ENCODE measurements around the gene SGO2.

DNA sequence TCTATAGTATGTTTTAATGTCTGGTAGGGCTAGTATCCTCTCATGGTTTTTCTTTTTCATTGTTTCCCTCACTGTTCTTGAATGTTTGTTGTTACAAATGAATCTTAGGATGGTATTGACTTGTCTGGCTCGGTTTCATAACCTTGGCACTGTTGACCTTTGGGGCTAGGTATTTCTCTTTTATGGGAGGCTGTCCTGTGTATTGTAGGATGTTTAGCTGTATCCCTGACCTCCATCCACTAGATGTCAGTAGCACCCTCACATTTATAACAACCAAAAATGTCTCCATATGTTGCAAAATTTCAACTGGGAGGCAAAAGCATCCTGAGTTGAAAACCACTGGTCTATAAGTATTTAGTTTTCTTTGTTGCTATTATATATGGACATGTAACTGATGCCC, 52.8 kb downstream of the SGO2 start:
- TF ChIP-seq GATA3 (IDR thresholded peaks at IDR 0.05; ENCODE audit: low read depth, low read length) (no peak), GATA2 (IDR thresholded peaks at IDR 0.05; ENCODE audit: low read depth, low read length) (no peak)

Data from SH-SY5Y (cell line).